Astrocyte of the cerebellum (primary cell): ENCODE measurements around the gene HCN3.

Experiments used
- DNase-seq: peaks from one replicate; pipeline ENCODE4 v3.0.0-alpha.2; 2011; ENCODE audit warnings: low read depth
- H3K4me3 ChIP-seq: 2 replicates; pipeline ENCODE4 v1.5.1; 2011; ENCODE audit warnings: mild to moderate bottlenecking, low read depth, low read length, moderate library complexity
- in situ Hi-C: cut with HindIII; loops from 2 replicates; pipeline ENCODE4 v1.10.0; 2017; ENCODE audit warnings: low sequenced_read_pairs
- TF ChIP-seq, protein P1 (sequence below): IDR thresholded peaks from 2 replicates; pipeline ENCODE4 v1.5.1; 2012; ENCODE audit warnings: low read length, low read depth, moderate library complexity, mild to moderate bottlenecking; ENCODE audit errors: missing control alignments

The HCN3 gene

DNA sequence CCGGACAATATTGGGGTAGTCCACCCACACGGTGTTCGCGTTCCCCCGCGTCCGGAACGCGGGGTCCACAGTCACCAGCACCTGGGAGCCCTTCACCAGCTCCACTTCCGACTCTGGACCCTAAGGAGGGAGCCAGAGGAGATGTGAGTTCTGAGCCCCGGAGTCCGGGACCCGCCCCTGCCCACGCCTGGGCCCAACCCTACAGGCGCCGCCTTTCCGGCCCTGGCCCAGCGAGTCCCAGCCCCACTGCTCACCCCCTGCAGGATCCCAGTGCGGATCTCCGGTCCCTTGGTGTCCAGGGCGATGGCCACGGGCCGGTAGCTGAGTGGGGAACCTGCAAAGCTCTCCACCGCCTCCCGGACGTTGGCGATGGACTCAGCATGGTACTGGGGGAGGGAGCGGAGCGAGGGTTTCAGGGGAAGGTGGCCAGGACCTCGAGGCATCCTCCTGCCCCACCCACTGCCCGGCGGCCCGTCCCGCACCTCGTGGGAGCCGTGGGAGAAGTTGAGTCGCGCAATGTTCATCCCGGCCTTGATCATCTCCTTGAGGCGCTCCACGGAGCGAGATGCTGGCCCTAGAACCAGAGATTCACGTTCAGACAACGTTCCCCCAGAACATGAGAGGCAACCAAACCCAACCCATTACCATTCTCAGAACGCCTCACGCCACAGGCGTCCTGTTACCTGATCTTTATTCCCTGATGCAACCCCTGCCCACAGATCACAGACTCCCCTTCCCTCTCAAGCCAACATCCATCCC lies 18.1 kb downstream of the HCN3 start:
- H3K4me3 ChIP-seq = no peak overlapping the region
- no peak for DNase-seq
- in situ Hi-C loops = no loop called here

DNA sequence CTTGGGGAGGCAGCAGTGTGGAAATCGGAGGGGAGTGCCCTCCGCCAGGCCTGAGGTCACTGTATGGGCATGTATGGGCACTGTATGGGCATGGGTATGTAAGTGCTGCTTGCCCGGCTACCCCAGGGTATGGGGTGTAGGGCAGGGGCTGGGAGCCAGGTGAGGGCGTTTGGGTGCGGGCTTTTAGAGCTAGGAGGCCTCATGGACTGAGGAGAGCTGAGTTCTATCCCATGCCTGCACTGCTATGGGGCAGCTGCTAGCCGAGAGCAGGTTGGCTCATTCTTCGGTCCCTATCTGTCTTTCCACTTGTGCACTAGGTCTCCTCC lies 18.6 kb downstream of the HCN3 start:
- DNase-seq = no peak
- no peak overlapping the region for H3K4me3 ChIP-seq
- TF ChIP-seq, protein P1, sequence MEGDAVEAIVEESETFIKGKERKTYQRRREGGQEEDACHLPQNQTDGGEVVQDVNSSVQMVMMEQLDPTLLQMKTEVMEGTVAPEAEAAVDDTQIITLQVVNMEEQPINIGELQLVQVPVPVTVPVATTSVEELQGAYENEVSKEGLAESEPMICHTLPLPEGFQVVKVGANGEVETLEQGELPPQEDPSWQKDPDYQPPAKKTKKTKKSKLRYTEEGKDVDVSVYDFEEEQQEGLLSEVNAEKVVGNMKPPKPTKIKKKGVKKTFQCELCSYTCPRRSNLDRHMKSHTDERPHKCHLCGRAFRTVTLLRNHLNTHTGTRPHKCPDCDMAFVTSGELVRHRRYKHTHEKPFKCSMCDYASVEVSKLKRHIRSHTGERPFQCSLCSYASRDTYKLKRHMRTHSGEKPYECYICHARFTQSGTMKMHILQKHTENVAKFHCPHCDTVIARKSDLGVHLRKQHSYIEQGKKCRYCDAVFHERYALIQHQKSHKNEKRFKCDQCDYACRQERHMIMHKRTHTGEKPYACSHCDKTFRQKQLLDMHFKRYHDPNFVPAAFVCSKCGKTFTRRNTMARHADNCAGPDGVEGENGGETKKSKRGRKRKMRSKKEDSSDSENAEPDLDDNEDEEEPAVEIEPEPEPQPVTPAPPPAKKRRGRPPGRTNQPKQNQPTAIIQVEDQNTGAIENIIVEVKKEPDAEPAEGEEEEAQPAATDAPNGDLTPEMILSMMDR = no peak
- in situ Hi-C loops = no loop called here

More for the DNA sequence above, 18.1 kb downstream of the HCN3 start:
- TF ChIP-seq, protein P1 = no peak

DNA sequence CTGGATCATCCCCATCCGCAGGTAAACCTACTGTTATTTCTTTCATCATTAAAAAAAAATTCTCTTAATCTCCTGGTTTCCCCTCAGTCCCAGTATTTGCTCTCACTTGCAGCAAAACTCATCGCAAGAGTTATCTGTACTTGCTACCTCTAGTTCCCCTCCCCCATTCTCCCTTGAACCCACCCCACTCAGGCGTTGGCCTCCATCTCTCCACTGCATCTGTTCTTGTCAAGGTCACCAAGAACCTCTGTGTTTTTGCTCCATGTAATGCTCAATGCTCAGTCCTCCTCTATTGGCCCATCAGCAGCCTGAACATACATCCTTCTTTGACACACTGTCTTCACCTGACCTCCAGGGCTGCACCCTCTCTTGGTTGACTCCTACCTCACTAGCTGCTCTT lies 19.4 kb downstream of the HCN3 start:
- in situ Hi-C loops = no loop called here

DNA sequence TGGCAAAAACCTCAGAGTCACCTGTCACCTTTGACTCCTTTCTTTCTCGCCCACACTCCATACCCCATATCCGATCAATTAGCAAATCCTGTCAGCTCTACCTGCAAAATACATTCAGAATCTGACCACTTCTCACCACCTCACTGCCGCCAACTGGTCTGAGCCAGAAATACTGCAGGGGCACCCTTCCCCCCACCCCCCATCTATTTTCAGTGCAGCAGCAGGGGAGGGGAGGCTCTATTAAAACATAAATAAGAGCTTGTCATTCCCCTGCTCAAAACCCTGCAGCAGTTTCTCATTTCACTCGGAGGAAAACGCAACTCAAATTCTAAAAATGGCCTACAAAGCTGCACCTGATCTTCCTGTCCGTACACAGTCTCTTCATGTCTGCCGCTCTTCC lies 20.1 kb downstream of the HCN3 start:
- in situ Hi-C loops = no loop called here
- TF ChIP-seq, protein P1 = no peak
- no peak overlapping the region for H3K4me3 ChIP-seq
- DNase-seq = no peak

More for the DNA sequence above, 19.4 kb downstream of the HCN3 start:
- TF ChIP-seq, protein P1 = no peak
- no peak for DNase-seq
- no peak overlapping the region for H3K4me3 ChIP-seq

DNA sequence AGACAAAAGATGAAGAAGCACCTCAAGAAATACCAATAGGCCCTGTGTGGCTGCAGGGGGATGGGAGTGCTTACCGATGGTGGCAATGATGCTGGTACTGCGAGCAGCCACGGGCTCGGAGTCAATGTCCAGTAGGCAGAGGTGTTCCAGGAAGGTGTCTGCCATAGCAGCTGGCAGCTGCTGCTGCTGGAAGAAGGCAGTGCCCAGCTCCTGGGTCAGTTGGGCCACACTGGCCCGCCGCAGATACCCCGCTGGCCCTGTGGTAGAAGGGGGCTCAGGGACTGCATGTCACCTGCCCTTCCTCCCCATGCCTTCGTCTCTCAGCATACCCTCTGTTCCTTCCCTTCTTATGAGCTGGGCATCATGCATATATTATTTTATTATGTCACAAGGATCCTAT lies 22.8 kb downstream of the HCN3 start:
- no peak for DNase-seq
- H3K4me3 ChIP-seq = no peak overlapping the region
- in situ Hi-C loops = no loop called here
- TF ChIP-seq, protein P1 = no peak

DNA sequence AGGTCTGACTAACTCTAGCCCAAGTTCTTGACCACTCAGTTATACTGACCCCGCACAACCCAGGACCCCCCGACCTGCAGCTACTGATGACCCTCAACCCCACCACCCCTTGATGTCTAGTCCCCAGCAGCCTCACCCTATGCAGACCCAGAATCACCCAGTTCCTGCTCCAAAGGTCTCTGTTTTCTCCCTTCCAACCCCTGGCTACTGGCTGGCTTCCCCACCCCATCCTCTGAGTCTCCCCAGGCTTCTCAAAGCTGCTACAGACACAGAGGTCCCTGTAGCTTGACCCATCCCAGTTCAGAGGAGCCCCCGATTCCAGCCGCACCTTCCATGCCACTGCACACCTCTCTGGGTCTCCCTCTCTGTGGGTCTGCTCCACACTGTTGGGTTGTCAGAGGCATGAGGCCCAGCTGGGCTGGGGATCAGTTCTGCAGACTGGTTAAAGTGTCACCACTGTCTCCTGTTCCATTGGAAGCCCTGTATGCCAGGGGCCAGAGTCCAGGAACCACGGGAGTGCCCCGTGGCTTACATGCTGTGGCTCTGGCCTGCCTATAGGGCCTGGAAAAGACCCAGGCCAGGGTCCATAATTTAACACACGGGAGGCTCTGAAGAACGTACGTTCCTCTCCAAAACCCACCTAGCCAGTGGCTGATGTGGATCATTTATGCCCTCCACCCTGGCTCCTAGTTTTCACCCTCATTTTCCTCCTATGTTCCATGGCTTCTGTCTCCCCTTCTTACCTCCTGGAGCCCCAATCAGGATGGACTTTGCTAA lies 23.5 kb downstream of the HCN3 start:
- DNase-seq = no peak
- TF ChIP-seq, protein P1 = no peak
- in situ Hi-C loops = no loop called here
- no peak overlapping the region for H3K4me3 ChIP-seq
